Endothelial cell of umbilical vein (primary cell): ENCODE measurements around the gene REEP2.

Experiments used
- MYC ChIP-seq: IDR thresholded peaks from one replicate; pipeline ENCODE4 v1.6.1; 2011; ENCODE audit warnings: mild to moderate bottlenecking, low read depth, low read length
- POLR2A ChIP-seq: IDR thresholded peaks from 2 replicates; pipeline ENCODE4 v1.6.1; 2012; ENCODE audit warnings: low read depth, mild to moderate bottlenecking, control low read depth, low read length
- TF ChIP-seq, protein P1 (sequence below), 2 donors: IDR thresholded peaks; 1 replicate in 1 of 2; 2 replicates in 1 of 2; pipeline ENCODE4 v1.5.1; 2011; ENCODE audit warnings: low read length in 2 of 2, mild to moderate bottlenecking in 2 of 2, moderate library complexity in 2 of 2, control low read depth in 1 of 2, inconsistent platforms in 1 of 2, low read depth in 1 of 2; ENCODE audit not compliant: insufficient read depth in 1 of 2; ENCODE audit errors: extremely low read depth in 1 of 2

DNA sequence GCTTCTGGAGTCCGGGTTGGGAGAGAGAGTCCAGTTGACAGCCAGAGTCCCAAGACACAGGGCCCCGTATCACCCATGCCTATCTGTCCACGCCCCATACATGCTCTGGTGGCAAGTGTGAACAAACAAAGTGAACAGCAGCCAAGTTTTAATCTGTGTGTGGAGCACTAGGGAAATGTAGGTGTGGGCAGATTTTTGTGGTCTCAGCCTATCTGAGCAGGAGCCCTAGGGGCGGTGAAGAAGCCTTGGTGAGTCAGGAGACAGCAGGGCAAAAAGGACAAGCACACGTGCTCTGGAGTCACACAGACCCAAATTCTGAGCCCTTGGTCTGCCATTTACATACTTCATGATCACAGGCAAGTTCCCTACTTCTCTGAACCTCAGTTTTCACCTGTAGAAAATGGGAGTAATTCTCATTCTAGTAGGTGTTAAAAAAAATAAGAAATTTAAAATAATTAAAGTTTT lies 49.7 kb downstream of the REEP2 start:
- TF ChIP-seq POLR2A (no peak), MYC (no peak)
- TF ChIP-seq, protein P1, sequence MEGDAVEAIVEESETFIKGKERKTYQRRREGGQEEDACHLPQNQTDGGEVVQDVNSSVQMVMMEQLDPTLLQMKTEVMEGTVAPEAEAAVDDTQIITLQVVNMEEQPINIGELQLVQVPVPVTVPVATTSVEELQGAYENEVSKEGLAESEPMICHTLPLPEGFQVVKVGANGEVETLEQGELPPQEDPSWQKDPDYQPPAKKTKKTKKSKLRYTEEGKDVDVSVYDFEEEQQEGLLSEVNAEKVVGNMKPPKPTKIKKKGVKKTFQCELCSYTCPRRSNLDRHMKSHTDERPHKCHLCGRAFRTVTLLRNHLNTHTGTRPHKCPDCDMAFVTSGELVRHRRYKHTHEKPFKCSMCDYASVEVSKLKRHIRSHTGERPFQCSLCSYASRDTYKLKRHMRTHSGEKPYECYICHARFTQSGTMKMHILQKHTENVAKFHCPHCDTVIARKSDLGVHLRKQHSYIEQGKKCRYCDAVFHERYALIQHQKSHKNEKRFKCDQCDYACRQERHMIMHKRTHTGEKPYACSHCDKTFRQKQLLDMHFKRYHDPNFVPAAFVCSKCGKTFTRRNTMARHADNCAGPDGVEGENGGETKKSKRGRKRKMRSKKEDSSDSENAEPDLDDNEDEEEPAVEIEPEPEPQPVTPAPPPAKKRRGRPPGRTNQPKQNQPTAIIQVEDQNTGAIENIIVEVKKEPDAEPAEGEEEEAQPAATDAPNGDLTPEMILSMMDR (IDR thresholded peaks at IDR 0.05; ENCODE audit: extremely low read depth in 1 of 2, insufficient read depth in 1 of 2, low read depth in 1 of 2, low read length in 2 of 2): no peak
